HepG2 (cell line): ENCODE data around the gene PFKL. TPM values are rescaled to one million over a fixed set of nuclear protein-coding genes. Genes with fewer than 3 reads are reported as not detected.

Source experiments
- ATAC-seq: fragments of 200-7000 bp; cut with Tn5 transposase; 3 replicates; pipeline ENCODE4 v1.9.1; 2020; ENCODE audit warnings: mild to moderate bottlenecking, moderate library complexity
- BruUV-seq: library from RNA; stranded (reverse); fragments of 400-500 nt; replicated peaks from 2 replicates; lab custom pipeline; 2021; lab: Mats Ljungman, UMichigan
- CTCF ChIA-PET: fragments of 300-600 bp; formaldehyde crosslinking; extraction: SDS; loops from one replicate; lab custom pipeline; 2021; ENCODE audit warnings: low total read pairs, inconsistent platforms, low intra/inter-chr PET ratio; lab: Yijun Ruan, JAX
- POLR2A ChIA-PET: fragments of 350-600 bp; sonication (Branson Sonifier 250); formaldehyde crosslinking; loops from one replicate; lab custom pipeline; 2020; ENCODE audit warnings: antibody characterized with exemption, inconsistent platforms; lab: Yijun Ruan, JAX
- DNase-seq: peaks from one replicate; pipeline ENCODE4 v3.0.0-alpha.2; 2015; ENCODE audit warnings: low spot score
- FAIRE-seq: peaks from 3 replicates; lab custom pipeline; 2011; peaks lifted over from hg19 to GRCh38; lab: Jason Lieb, UNC
- H2AFZ ChIP-seq: one replicate; pipeline ENCODE4 v1.6.1; 2011; ENCODE audit warnings: low read length, inconsistent platforms
- H3K27ac ChIP-seq: fragments of 300-600 bp; 3 replicates; pipeline ENCODE4 v1.8.0; 2011; ENCODE audit warnings: mixed run types, mild to moderate bottlenecking, mixed read lengths, low read length, inconsistent platforms; ENCODE audit not compliant: insufficient read depth; ENCODE audit errors: extremely low read length
- H3K27me3 ChIP-seq, 2 experiments: fragments of 200-600 bp in 1 of 2; 2 replicates in 1 of 2; 3 replicates in 1 of 2; pipeline versions ENCODE4 v1.6.0 to v1.8.0; 2011; ENCODE audit warnings: low read length in 2 of 2, mild to moderate bottlenecking in 2 of 2, moderate library complexity in 2 of 2, inconsistent platforms in 1 of 2; ENCODE audit not compliant: insufficient read depth in 2 of 2, control insufficient read depth in 1 of 2
- H3K36me3 ChIP-seq, 2 experiments: fragments of 200-600 bp in 1 of 2; replicated peaks in 1 of 2; 2 replicates in 1 of 2; 3 replicates in 1 of 2; pipeline versions ENCODE4 v1.5.1 to v1.8.0; 2011; ENCODE audit warnings: low read length in 2 of 2, inconsistent platforms in 1 of 2; ENCODE audit not compliant: insufficient read depth in 2 of 2, control insufficient read depth in 1 of 2
- H3K4me1 ChIP-seq: 2 replicates; pipeline ENCODE4 v1.5.1; 2012; ENCODE audit warnings: low read length, inconsistent platforms; ENCODE audit not compliant: insufficient read depth
- H3K4me2 ChIP-seq: 2 replicates; pipeline ENCODE4 v1.6.0; 2011; ENCODE audit warnings: low read depth, low read length, inconsistent platforms
- H3K4me3 ChIP-seq, 3 experiments: fragments of 200-600 bp in 1 of 3; sonication (generic), shearing (Covaris generic) in 1 of 3; replicated peaks in 1 of 3; 2 replicates each; pipeline ENCODE4 v1.5.1; 2011 to 2016; ENCODE audit warnings: low read length in 3 of 3, inconsistent platforms in 2 of 3, low read depth in 2 of 3, mild to moderate bottlenecking in 2 of 3, control low read depth in 1 of 3, mixed read lengths in 1 of 3; ENCODE audit not compliant: insufficient read depth in 1 of 3
- H3K79me2 ChIP-seq: one replicate; pipeline ENCODE4 v1.6.1; 2011; ENCODE audit warnings: low read length, inconsistent platforms; ENCODE audit not compliant: insufficient read depth
- H3K9ac ChIP-seq: 2 replicates; pipeline ENCODE4 v1.6.0; 2011; ENCODE audit warnings: mild to moderate bottlenecking, low read depth, low read length, inconsistent platforms; ENCODE audit not compliant: insufficient read depth
- H3K9me3 ChIP-seq: 2 replicates; pipeline ENCODE4 v1.5.1; 2012; ENCODE audit warnings: mild to moderate bottlenecking, low read length
- H4K20me1 ChIP-seq: 2 replicates; pipeline ENCODE4 v1.6.0; 2011; ENCODE audit warnings: inconsistent platforms, mild to moderate bottlenecking, low read length, moderate library complexity; ENCODE audit not compliant: insufficient read depth
- ADNP ChIP-seq: sonication (generic); formaldehyde crosslinking; IDR thresholded peaks from 2 replicates; pipeline ENCODE4 v1.4.0; 2020; ENCODE audit warnings: missing genetic modification reagents
- ATM ChIP-seq: fragments of 450-650 bp; IDR thresholded peaks from 2 replicates; pipeline ENCODE4 v1.7.1; 2017; ENCODE audit warnings: mild to moderate bottlenecking, borderline replicate concordance
- BHLHE40 ChIP-seq: IDR thresholded peaks from 2 replicates; pipeline ENCODE4 v1.6.1; 2011; ENCODE audit warnings: low read length, improper control_type of control experiment
- CREB3 ChIP-seq: sonication (generic); formaldehyde crosslinking; IDR thresholded peaks from 2 replicates; pipeline ENCODE4 v1.5.0; 2020; ENCODE audit warnings: missing genetic modification reagents
- HOMEZ ChIP-seq: IDR thresholded peaks from 2 replicates; pipeline ENCODE4 v1.6.1; 2016; ENCODE audit warnings: low read depth
- IRX3 ChIP-seq: sonication (generic); formaldehyde crosslinking; IDR thresholded peaks from 2 replicates; pipeline ENCODE4 v1.8.1; 2023; ENCODE audit warnings: mild to moderate bottlenecking, low read depth, missing genetic modification reagents, borderline replicate concordance
- JUN ChIP-seq: sonication (generic); formaldehyde crosslinking; IDR thresholded peaks from 2 replicates; pipeline ENCODE4 v1.4.0; 2020; ENCODE audit warnings: mild to moderate bottlenecking, missing genetic modification reagents
- PRMT3 ChIP-seq: sonication (generic); formaldehyde crosslinking; IDR thresholded peaks from 2 replicates; pipeline ENCODE4 v1.8.1; 2022; ENCODE audit warnings: low read depth, mild to moderate bottlenecking, moderate library complexity, missing genetic modification reagents, borderline replicate concordance
- RFX5 ChIP-seq: IDR thresholded peaks from 2 replicates; pipeline ENCODE4 v1.6.1; 2011; ENCODE audit warnings: low read depth, low read length, improper control_type of control experiment
- SOX6 ChIP-seq, 2 experiments: fragments of 450-650 bp in 1 of 2; sonication (generic) in 1 of 2; formaldehyde crosslinking in 1 of 2; IDR thresholded peaks; 2 replicates each; pipeline versions ENCODE4 v1.4.0 to v1.6.1; 2017 to 2020; ENCODE audit warnings: antibody characterized with exemption in 1 of 2, mild to moderate bottlenecking in 1 of 2, missing genetic modification reagents in 1 of 2
- TOPORS ChIP-seq: sonication (generic); formaldehyde crosslinking; IDR thresholded peaks from 2 replicates; pipeline ENCODE4 v1.8.0; 2023; ENCODE audit warnings: mild to moderate bottlenecking, missing genetic modification reagents
- TRIM24 ChIP-seq: sonication (generic); formaldehyde crosslinking; IDR thresholded peaks from 2 replicates; pipeline ENCODE4 v1.8.0; 2022; ENCODE audit warnings: mild to moderate bottlenecking, missing genetic modification reagents
- TSC22D2 ChIP-seq: sonication (generic); formaldehyde crosslinking; IDR thresholded peaks from 2 replicates; pipeline ENCODE4 v1.5.1; 2020; ENCODE audit warnings: missing genetic modification reagents, mild to moderate bottlenecking, borderline replicate concordance
- ZFP36L1 ChIP-seq: sonication (generic); formaldehyde crosslinking; IDR thresholded peaks from 2 replicates; pipeline ENCODE4 v1.8.0; 2022; ENCODE audit warnings: mild to moderate bottlenecking, missing genetic modification reagents, moderate library complexity
- ZHX1 ChIP-seq: sonication (generic); formaldehyde crosslinking; IDR thresholded peaks from 2 replicates; pipeline ENCODE4 v1.8.1; 2022; ENCODE audit warnings: low read depth, mild to moderate bottlenecking, missing genetic modification reagents
- ZNF350 ChIP-seq: sonication (generic); formaldehyde crosslinking; IDR thresholded peaks from 2 replicates; pipeline ENCODE4 v1.4.0; 2020; ENCODE audit warnings: mild to moderate bottlenecking, low read depth, missing genetic modification reagents, borderline replicate concordance
- ZNF552 ChIP-seq: sonication (generic); formaldehyde crosslinking; IDR thresholded peaks from 2 replicates; pipeline ENCODE4 v1.9.0; 2022; ENCODE audit warnings: missing genetic modification reagents, mild to moderate bottlenecking, borderline replicate concordance
- ZNF607 ChIP-seq: sonication (generic); formaldehyde crosslinking; IDR thresholded peaks from 2 replicates; pipeline ENCODE4 v1.5.1; 2020; ENCODE audit warnings: missing genetic modification reagents, mild to moderate bottlenecking, borderline replicate concordance
- WGBS: methylation state at CpG from one replicate; pipeline ENCODE4 v1.1.6; 2017; ENCODE audit warnings: low lambda C conversion rate; 5-methylcytosine and 5-hydroxymethylcytosine counted together
- in situ Hi-C: cut with HindIII; loops from 2 replicates; pipeline ENCODE4 v1.10.0; 2017; ENCODE audit warnings: low pct_unique_long_range_greater_than_20kb; ENCODE audit not compliant: extremely low pct_ligation_motif_present
- intact Hi-C: fragments of 100-400 bp; cut with micrococcal nuclease; formaldehyde crosslinking; loops from one replicate; pipeline ENCODE4 v1.10.0; 2022; ENCODE audit not compliant: unreplicated experiment
- polyA plus RNA-seq, 8 experiments: library from polyadenylated mRNA; depleted of rRNA in 3 of 8; stranded (reverse) in 7 of 8; unstranded in 1 of 8; fragments of >200 nt; fragmentation: Illumina TruSeq in 4 of 8; extraction: Trizol in 4 of 8; gene quantifications; 2 replicates each; pipeline versions ENCODE4 v1.2.1 to v1.2.3, GENCODE V29; 2011 to 2016; ENCODE audit warnings: low read depth in 4 of 8, missing spikeins in 1 of 8, mixed read lengths in 1 of 8; ENCODE audit not compliant: insufficient read depth in 1 of 8
- total RNA-seq, 5 experiments: library from RNA; depleted of rRNA; stranded (reverse); fragments of >200 nt; fragmentation: Illumina TruSeq; extraction: Trizol; gene quantifications; 2 replicates each; pipeline ENCODE4 v1.2.3, GENCODE V29; 2016; ENCODE audit warnings: low read depth in 1 of 5

Gene PFKL
- total and polyA plus RNA-seq, 2 of the 13 experiments (the other 11 are each of a cell fraction or from before 2014, with no cell fraction given), result 92.8 to 106 TPM

GRCh38 chr21:44375761-44376241 lies 75.9 kb downstream of the PFKL start:
- FAIRE-seq (no peak), ATAC-seq (no peak), DNase-seq (no peak)
- Histone ChIP-seq H3K9ac (no peak overlapping the region), H3K27ac (no peak overlapping the region), H4K20me1 (no peaks in the 10 kb centered on the region), H3K9me3 (no peaks in the 10 kb centered on the region), H3K4me2 (no peak overlapping the region), H3K4me1 (peaks cover 2% of the 10 kb centered on the region), H3K27me3 (peaks cover 16 to 51% of the 10 kb centered on the region in 2 experiments), H3K36me3 (no peaks in the 10 kb centered on the region), H3K4me3 (no peak overlapping the region), H2AFZ (no peak overlapping the region), H3K79me2 (no peaks in the 10 kb centered on the region)
- WGBS, result 35% methylated on average over 15 of the region's 19 CpGs
- in situ Hi-C loops, result loop anchor here (5.0 kb wide), 2 partner anchors 52 to 106 kb away; no protein-coding TSS in a partner anchor
- intact Hi-C loops, result no loop called here
- ChIA-PET POLR2A (no interaction called here), CTCF (no interaction called here)
- no TSS peak for BruUV-seq
- TF ChIP-seq IRX3 (CRISPR knock-in tag), result no peak
- no peak for TF ChIP-seq RFX5
- no peak for TF ChIP-seq TSC22D2 (CRISPR knock-in tag)
- TF ChIP-seq TRIM24 (CRISPR knock-in tag), result no peak
- TF ChIP-seq PRMT3, result no peak
- TF ChIP-seq CREB3 (CRISPR knock-in tag), result no peak
- TF ChIP-seq ZFP36L1, result no peak
- no peak for TF ChIP-seq SOX6 (IDR thresholded peaks at IDR 0.05)
- no peak for TF ChIP-seq SOX6 (CRISPR knock-in tag; IDR thresholded peaks at IDR 0.05)
- TF ChIP-seq ADNP (CRISPR knock-in tag), result no peak
- no peak for TF ChIP-seq ZHX1 (CRISPR knock-in tag)
- TF ChIP-seq HOMEZ (CRISPR knock-in tag), result no peak
- no peak for TF ChIP-seq ZNF607 (CRISPR knock-in tag)
- no peak for TF ChIP-seq ZNF350 (CRISPR knock-in tag)
- TF ChIP-seq BHLHE40, result no peak
- no peak for TF ChIP-seq JUN (CRISPR knock-in tag)
- TF ChIP-seq TOPORS (CRISPR knock-in tag), result no peak
- no peak for TF ChIP-seq ZNF552 (CRISPR knock-in tag)
- no peak for TF ChIP-seq ATM
